Erythroblast (primary cell): ENCODE data around the gene TRAF3IP1.

Experiments
- GATA1 ChIP-seq: IDR thresholded peaks from 2 replicates; pipeline ENCODE4 v1.6.1; 2011; ENCODE audit warnings: low read depth, mild to moderate bottlenecking, control low read depth, low read length, moderate library complexity
- POLR2A ChIP-seq: IDR thresholded peaks from 2 replicates; pipeline ENCODE4 v1.6.1; 2011; ENCODE audit warnings: mild to moderate bottlenecking, low read length

- TF ChIP-seq POLR2A (no peak), GATA1 (no peak)
These were observed 17.6 kb upstream of the TRAF3IP1 start for GRCh38 chr2:238302751-238303150.
